ENCODE data around the gene PKD2L2. TPM values are rescaled to one million over a fixed set of nuclear protein-coding genes. Genes with fewer than 3 reads are reported as not detected.

PKD2L2 gene
- total and polyA plus RNA-seq, 2 of the 4 experiments (the other 2 are of a cell fraction), result not detected

- no peak overlapping the region for H2BK20ac ChIP-seq (ENCODE audit: low read depth, low read length)
- dilution Hi-C loops (cut with HindIII; ENCODE audit: low sequenced_read_pairs, unreplicated experiment), result no loop called here
- no peak overlapping the region for H3K9ac ChIP-seq (ENCODE audit: low read depth, low read length)
- H3K14ac ChIP-seq (replicated peaks; ENCODE audit: low read depth, low read length), result no peak overlapping the region
- no TSS peak for BruUV-seq (replicated peaks)
- H3K23ac ChIP-seq (ENCODE audit: low read depth, low read length), result no peak overlapping the region
- no peaks in the 10 kb centered on the region; the same call in none of the 2 replicates for H3K27me3 ChIP-seq (ENCODE audit: control insufficient read depth, insufficient read depth, low read length)
- no peak overlapping the region for H3K18ac ChIP-seq (ENCODE audit: low read depth, low read length)
- no peaks in the 10 kb centered on the region; the same call in 1 of the 2 replicates for H3K9me3 ChIP-seq (ENCODE audit: control insufficient read depth, insufficient read depth, low read length)
- ChIA-PET POLR2A (ENCODE audit: unreplicated experiment) (no interaction called here), CTCF (interaction anchor here (0.7 kb wide), 1 partner anchor 277 kb away, joined by 3 read pairs; no protein-coding TSS in a partner anchor)
- TF ChIP-seq MAZ (IDR thresholded peaks at IDR 0.05; ENCODE audit: borderline replicate concordance, low read depth, low read length) (no peak), BHLHE40 (IDR thresholded peaks at IDR 0.05; ENCODE audit: low read depth, low read length) (no peak), NFE2L2 (IDR thresholded peaks at IDR 0.05; ENCODE audit: low read depth, low read length) (no peak), USF2 (IDR thresholded peaks at IDR 0.05; ENCODE audit: low read depth, low read length) (no peak), ELK1 (IDR thresholded peaks at IDR 0.05; ENCODE audit: borderline replicate concordance, low read depth, low read length) (no peak), MAFK (IDR thresholded peaks at IDR 0.05; ENCODE audit: low read depth, low read length) (no peak), CTCF (conservative IDR thresholded peaks at IDR 0.05; ENCODE audit: low read depth, low read length) (no peak), CEBPB (IDR thresholded peaks at IDR 0.05; ENCODE audit: low read depth, low read length) (no peak), CHD1 (IDR thresholded peaks at IDR 0.05; ENCODE audit: low read depth, low read length) (no peak), MXI1 (IDR thresholded peaks at IDR 0.05; ENCODE audit: borderline replicate concordance, low read depth, low read length) (no peak), SMC3 (IDR thresholded peaks at IDR 0.05; ENCODE audit: low read depth, low read length) (no peak), FOS (IDR thresholded peaks at IDR 0.05; ENCODE audit: low read depth, low read length) (no peak), POLR2A (IDR thresholded peaks at IDR 0.05; ENCODE audit: low read depth, low read length) (no peak), RCOR1 (IDR thresholded peaks at IDR 0.05; ENCODE audit: insufficient replicate concordance, low read length) (no peak), RFX5 (IDR thresholded peaks at IDR 0.05; ENCODE audit: low read depth, low read length) (no peak), RAD21 (IDR thresholded peaks at IDR 0.05; ENCODE audit: low read length) (no peak)
- no peak overlapping the region for H4K8ac ChIP-seq (ENCODE audit: low read depth in 2 of 2, low read length in 2 of 2)
- no peak overlapping the region for H4K5ac ChIP-seq (ENCODE audit: low read depth, low read length)
- no peak overlapping the region for H2BK120ac ChIP-seq (ENCODE audit: low read depth, low read length)
- no peak overlapping the region for H2AK9ac ChIP-seq (replicated peaks; ENCODE audit: low read depth, low read length, poor library complexity)
- no peak for DNase-seq
- H3K4me1 ChIP-seq (ENCODE audit: control insufficient read depth, insufficient read depth, low read length), result no peaks in the 10 kb centered on the region
- H4K91ac ChIP-seq (ENCODE audit: insufficient read depth, low read depth, low read length), result no peak overlapping the region
- no peak overlapping the region for H3K4me2 ChIP-seq (ENCODE audit: low read depth, low read length)
- no peak overlapping the region for H2AFZ ChIP-seq (replicated peaks; ENCODE audit: low read length, poor library complexity)
- in situ Hi-C loops (cut with MboI; ENCODE audit: low sequenced_read_pairs), result no loop called here
- H3K4me3 ChIP-seq (ENCODE audit: insufficient read depth, low read depth, low read length), result no peak overlapping the region
- no peak overlapping the region for H2AK5ac ChIP-seq (ENCODE audit: low read depth, low read length)
- no peak overlapping the region for H3K56ac ChIP-seq (ENCODE audit: extremely low read depth, insufficient read depth, low read length)
- H3K79me1 ChIP-seq (ENCODE audit: low read depth in 1 of 2, low read length in 2 of 2), result no peaks in the 10 kb centered on the region
- H2BK15ac ChIP-seq (ENCODE audit: low read depth, low read length), result no peak overlapping the region
- no peak for ATAC-seq (ENCODE audit: low read depth)
- H3K4ac ChIP-seq (ENCODE audit: low read depth, low read length), result no peak overlapping the region
- no peak overlapping the region for H3K27ac ChIP-seq (ENCODE audit: insufficient read depth, low read length)
- intact Hi-C loops (cut with micrococcal nuclease), result no loop called here
- WGBS, 2 experiments (ENCODE audit: extremely low coverage in 2 of 2, insufficient read length in 1 of 2), result 80% methylated on average over 1 of the region's 1 CpG; no CpG with 5 or more reads in 1 of the 2 experiments
- H4K20me1 ChIP-seq (ENCODE audit: insufficient read depth, low read length), result no peaks in the 10 kb centered on the region
- H2BK5ac ChIP-seq (ENCODE audit: low read depth, low read length, poor library complexity, severe bottlenecking), result no peak overlapping the region
- H3K36me3 ChIP-seq (ENCODE audit: control insufficient read depth, insufficient read depth, low read length), result no peaks in the 10 kb centered on the region
- H3K9me1 ChIP-seq (ENCODE audit: insufficient read depth, low read length), result no peaks in the 10 kb centered on the region
These were observed 1.6 kb downstream of the PKD2L2 start for GRCh38 chr5:137890845-137891244.

All from IMR-90 (cell line).